Smooth muscle cell (in vitro differentiated cells): ENCODE measurements around the gene GUCA1A. TPM values are rescaled to one million over a fixed set of nuclear protein-coding genes. Genes with fewer than 3 reads are reported as not detected.

Source experiments
- DNase-seq: peaks from one replicate; lab custom pipeline; 2025; ENCODE audit not compliant: unreplicated experiment; lab: John Stamatoyannopoulos, UW
- H2AFZ ChIP-seq: fragments of 200-600 bp; sonication (generic); 2 replicates; pipeline ENCODE4 v1.6.0; 2016; ENCODE audit warnings: antibody characterized with exemption, low read depth, mild to moderate bottlenecking
- H3F3A ChIP-seq: fragments of 200-600 bp; sonication (generic); 2 replicates; pipeline ENCODE4 v1.6.0; 2017; ENCODE audit warnings: antibody characterized with exemption, low read depth
- H3K27ac ChIP-seq: fragments of 200-600 bp; sonication (generic); 2 replicates; pipeline ENCODE4 v1.5.1; 2016; ENCODE audit warnings: low read depth, mild to moderate bottlenecking
- H3K27me3 ChIP-seq: fragments of 200-600 bp; sonication (generic); 2 replicates; pipeline ENCODE4 v1.6.1; 2016; ENCODE audit warnings: low read depth, mild to moderate bottlenecking
- H3K36me3 ChIP-seq: fragments of 200-600 bp; sonication (generic); 2 replicates; pipeline ENCODE4 v1.5.1; 2016; ENCODE audit warnings: low read depth
- H3K4me1 ChIP-seq: fragments of 200-600 bp; sonication (generic); 2 replicates; pipeline ENCODE4 v1.5.1; 2016; ENCODE audit warnings: low read depth
- H3K4me2 ChIP-seq: fragments of 200-600 bp; sonication (generic); 2 replicates; pipeline ENCODE4 v1.6.0; 2016; ENCODE audit warnings: mild to moderate bottlenecking
- H3K4me3 ChIP-seq: fragments of 200-600 bp; sonication (generic); 2 replicates; pipeline ENCODE4 v1.5.1; 2016; ENCODE audit warnings: mild to moderate bottlenecking
- H3K79me2 ChIP-seq: fragments of 200-600 bp; sonication (generic); 2 replicates; pipeline ENCODE4 v1.6.0; 2016; ENCODE audit warnings: low read depth, mild to moderate bottlenecking
- H3K9ac ChIP-seq: fragments of 200-600 bp; sonication (generic); 2 replicates; pipeline ENCODE4 v1.6.0; 2016; ENCODE audit warnings: low read depth
- H3K9me3 ChIP-seq: fragments of 200-600 bp; sonication (generic); replicated peaks from 2 replicates; pipeline ENCODE4 v1.5.1; 2016; ENCODE audit warnings: low read depth
- H4K20me1 ChIP-seq: fragments of 200-600 bp; sonication (generic); 2 replicates; pipeline ENCODE4 v1.6.0; 2016; ENCODE audit warnings: low read depth
- WGBS: methylation state at CpG from one replicate; pipeline ENCODE4 v1.1.7; 2016; ENCODE audit warnings: low lambda C conversion rate; 5-methylcytosine and 5-hydroxymethylcytosine counted together
- polyA plus RNA-seq: library from polyadenylated mRNA; unstranded; fragments of >200 nt; fragmentation: Nextera tagmentation; extraction: Ambion mirVana; gene quantifications from 2 replicates; pipeline ENCODE4 v1.2.1, GENCODE V29; 2016
- total RNA-seq: library from RNA; depleted of rRNA; stranded (reverse); fragments of >200 nt; gene quantifications from 2 replicates; pipeline ENCODE4 v1.2.3, GENCODE V29; 2014
- TF ChIP-seq, protein P1 (sequence below): fragments of 200-600 bp; sonication (generic); IDR thresholded peaks from 2 replicates; pipeline ENCODE4 v1.5.1; 2017; ENCODE audit warnings: borderline replicate concordance, mild to moderate bottlenecking, antibody characterized with exemption; ENCODE audit not compliant: insufficient read depth, poor library complexity, severe bottlenecking

GUCA1A gene
- total and polyA plus RNA-seq, 2 experiments from 2014 or later: 1.6 to 7.2 TPM

DNA sequence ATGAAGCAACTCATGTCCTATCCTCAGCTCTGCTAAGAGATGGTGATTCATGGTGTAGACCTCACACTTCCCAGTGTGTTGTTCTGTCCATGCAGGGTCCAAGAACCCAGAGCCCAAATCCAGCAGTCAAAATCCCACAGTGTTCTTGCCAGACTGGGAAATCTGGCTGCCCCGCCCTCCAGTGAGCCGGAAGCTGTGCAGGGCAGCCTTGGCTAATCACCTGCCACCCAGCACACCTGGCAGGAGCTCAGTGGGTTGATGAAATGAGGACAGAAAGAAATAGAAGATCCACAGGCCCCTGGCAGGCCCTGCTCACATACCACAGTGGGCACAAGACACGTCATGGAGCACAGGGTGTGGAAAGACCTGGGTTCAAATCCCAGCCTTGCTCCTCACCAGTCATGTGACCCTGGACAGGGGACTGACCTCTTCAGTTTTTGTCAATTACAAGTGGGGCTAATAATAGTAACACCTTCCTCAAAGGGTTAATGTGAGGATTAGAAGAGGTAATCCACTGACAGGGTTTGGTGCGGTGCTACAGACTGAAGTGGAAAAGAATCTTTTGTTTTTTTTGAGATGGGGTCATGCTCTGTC is 13.6 kb upstream of the GUCA1A start:
- Histone ChIP-seq H4K20me1 (no peaks in the 10 kb centered on the region), H3K9ac (no peak overlapping the region), H3K4me2 (no peak overlapping the region), H2AFZ (no peak overlapping the region), H3K4me3 (no peak overlapping the region), H3K9me3 (no peaks in the 10 kb centered on the region), H3K27ac (no peak overlapping the region), H3K79me2 (no peaks in the 10 kb centered on the region), H3K36me3 (no peaks in the 10 kb centered on the region), H3K27me3 (no peaks in the 10 kb centered on the region), H3F3A (no peaks in the 10 kb centered on the region), H3K4me1 (no peaks in the 10 kb centered on the region)
- WGBS: 76% methylated on average over 4 of the region's 4 CpGs
- no peak for DNase-seq
- TF ChIP-seq, protein P1, sequence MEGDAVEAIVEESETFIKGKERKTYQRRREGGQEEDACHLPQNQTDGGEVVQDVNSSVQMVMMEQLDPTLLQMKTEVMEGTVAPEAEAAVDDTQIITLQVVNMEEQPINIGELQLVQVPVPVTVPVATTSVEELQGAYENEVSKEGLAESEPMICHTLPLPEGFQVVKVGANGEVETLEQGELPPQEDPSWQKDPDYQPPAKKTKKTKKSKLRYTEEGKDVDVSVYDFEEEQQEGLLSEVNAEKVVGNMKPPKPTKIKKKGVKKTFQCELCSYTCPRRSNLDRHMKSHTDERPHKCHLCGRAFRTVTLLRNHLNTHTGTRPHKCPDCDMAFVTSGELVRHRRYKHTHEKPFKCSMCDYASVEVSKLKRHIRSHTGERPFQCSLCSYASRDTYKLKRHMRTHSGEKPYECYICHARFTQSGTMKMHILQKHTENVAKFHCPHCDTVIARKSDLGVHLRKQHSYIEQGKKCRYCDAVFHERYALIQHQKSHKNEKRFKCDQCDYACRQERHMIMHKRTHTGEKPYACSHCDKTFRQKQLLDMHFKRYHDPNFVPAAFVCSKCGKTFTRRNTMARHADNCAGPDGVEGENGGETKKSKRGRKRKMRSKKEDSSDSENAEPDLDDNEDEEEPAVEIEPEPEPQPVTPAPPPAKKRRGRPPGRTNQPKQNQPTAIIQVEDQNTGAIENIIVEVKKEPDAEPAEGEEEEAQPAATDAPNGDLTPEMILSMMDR: no peak

DNA sequence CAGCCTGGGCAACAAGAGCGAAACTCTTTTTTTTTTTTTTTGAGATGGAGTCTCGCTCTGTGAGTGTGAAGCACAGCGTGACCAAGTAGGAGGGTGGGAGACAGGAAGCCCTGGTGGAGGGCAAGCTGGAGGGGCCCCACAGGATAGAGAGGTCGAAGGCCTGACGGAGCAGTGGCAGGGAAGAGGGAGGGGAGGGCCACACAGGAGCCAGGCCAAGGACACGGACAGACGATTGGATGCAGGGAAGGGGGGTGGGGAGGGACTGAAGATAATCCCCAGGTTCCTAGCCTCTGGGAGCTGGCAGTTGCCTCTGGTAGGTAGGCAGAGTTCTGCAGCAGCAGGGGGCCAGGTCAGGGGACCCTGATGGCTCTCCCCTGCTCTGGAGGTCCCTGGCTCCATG is 10.8 kb upstream of the GUCA1A start:
- no peak for DNase-seq
- Histone ChIP-seq H3K27me3 (no peaks in the 10 kb centered on the region), H2AFZ (no peak overlapping the region), H3K79me2 (no peaks in the 10 kb centered on the region), H3K36me3 (no peaks in the 10 kb centered on the region), H3K9me3 (no peaks in the 10 kb centered on the region), H4K20me1 (no peaks in the 10 kb centered on the region), H3K4me3 (no peak overlapping the region), H3K4me1 (no peaks in the 10 kb centered on the region), H3K4me2 (no peak overlapping the region), H3K9ac (no peak overlapping the region), H3F3A (no peaks in the 10 kb centered on the region), H3K27ac (no peak overlapping the region)
- TF ChIP-seq, protein P1: no peak
- 83% methylated on average over 3 of the region's 7 CpGs for WGBS

DNA sequence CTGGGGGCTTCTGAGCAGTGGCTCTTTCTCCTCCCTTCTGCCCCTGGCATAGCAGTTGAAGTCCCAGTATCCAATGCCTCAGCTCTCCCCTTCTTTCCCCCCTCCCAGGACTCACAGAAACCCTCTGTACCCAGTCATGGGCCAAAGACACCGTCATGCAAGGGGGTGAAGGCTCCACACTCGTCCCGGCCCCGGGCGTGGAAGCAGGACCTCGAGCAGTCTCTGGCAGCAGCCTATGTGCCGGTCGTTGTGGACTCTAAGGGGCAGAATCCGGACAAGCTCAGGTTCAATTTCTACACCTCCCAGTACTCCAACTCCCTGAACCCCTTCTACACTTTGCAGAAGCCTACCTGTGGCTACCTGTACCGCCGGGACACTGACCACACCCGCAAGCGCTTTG is 10.4 kb upstream of the GUCA1A start:
- Histone ChIP-seq H3F3A (no peaks in the 10 kb centered on the region), H3K4me3 (no peak overlapping the region), H3K36me3 (no peaks in the 10 kb centered on the region), H3K79me2 (no peaks in the 10 kb centered on the region), H3K27me3 (no peaks in the 10 kb centered on the region), H2AFZ (no peak overlapping the region), H3K9me3 (no peaks in the 10 kb centered on the region), H3K4me1 (no peaks in the 10 kb centered on the region), H3K9ac (no peak overlapping the region), H4K20me1 (no peaks in the 10 kb centered on the region), H3K27ac (no peak overlapping the region), H3K4me2 (no peak overlapping the region)
- no peak for DNase-seq
- TF ChIP-seq, protein P1: no peak
- WGBS: 96% methylated on average over 13 of the region's 13 CpGs

DNA sequence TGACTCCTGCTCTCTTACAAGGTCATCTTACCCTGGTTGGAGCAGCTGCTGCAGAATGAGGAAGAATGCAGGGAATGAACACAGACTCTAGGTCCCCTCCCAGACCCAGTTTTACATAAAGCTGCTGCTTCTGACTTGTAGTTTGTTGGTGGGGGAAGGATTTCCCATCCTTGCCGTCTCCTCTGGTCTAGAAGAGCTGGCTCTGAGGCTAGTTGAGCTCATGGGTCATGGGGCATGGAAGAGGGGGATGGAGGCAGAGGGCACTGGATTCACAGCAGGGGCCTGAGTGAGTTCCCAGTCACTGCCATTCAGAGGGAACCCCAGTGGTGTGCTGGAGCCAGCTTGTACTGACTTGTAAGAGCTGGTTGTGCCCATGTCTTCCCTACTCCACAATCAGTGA is 9.2 kb upstream of the GUCA1A start:
- Histone ChIP-seq H3K27ac (no peak overlapping the region), H4K20me1 (no peaks in the 10 kb centered on the region), H3K4me3 (no peak overlapping the region), H3K9ac (no peak overlapping the region), H3K9me3 (no peaks in the 10 kb centered on the region), H3F3A (no peaks in the 10 kb centered on the region), H3K36me3 (no peaks in the 10 kb centered on the region), H3K4me2 (no peak overlapping the region), H2AFZ (no peak overlapping the region), H3K79me2 (no peaks in the 10 kb centered on the region), H3K27me3 (no peaks in the 10 kb centered on the region), H3K4me1 (no peaks in the 10 kb centered on the region)
- TF ChIP-seq, protein P1: no peak
- WGBS: 11% methylated on average over 1 of the region's 1 CpG
- no peak for DNase-seq
